CD4-positive, alpha-beta T cell treated with Interleukin-15 for 4 hours (primary cell): ENCODE results near the gene LDLRAP1.

Experiments used
- DNase-seq: peaks from one replicate; pipeline ENCODE4 v3.0.0-alpha.2; 2020; ENCODE audit warnings: low spot score

Gene LDLRAP1

DNA sequence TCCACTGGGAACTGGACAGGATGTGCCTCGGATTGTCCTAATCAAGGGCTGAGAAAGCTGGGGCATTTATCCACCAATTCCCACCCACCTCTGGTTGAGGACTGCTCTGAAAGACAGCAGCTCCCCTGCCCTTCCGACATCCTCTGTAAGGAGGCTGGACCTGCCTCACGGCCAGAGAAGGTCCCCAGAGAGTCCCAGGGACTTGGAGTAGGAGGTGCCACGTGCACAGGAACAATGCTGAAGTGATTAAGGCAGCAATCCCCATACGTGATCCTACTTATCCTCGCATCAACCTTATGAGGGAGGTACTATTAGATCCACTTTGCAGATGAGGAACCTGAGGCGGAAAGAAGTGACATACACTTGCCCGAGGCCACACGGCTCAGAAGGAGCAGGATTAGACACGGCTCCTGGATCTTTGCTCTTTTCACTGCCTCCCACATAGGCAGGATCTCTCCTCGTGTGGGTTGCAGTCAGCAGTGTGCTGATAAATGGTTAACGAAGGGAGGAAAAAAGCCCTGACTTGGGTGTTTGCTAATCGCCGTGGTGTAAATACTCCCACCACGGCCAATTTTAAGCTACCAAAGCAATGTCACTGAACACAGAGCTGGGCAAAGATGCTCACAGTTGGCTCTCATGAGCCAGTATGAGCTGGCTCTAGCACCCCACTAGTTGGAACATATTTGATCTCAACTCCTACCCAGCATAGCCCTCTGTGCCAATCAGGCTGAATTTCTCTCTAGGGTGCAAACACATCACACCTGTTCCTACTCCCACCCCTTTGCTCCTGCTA, 18.6 kb upstream of the LDLRAP1 start:
- DNase-seq, result no peak

DNA sequence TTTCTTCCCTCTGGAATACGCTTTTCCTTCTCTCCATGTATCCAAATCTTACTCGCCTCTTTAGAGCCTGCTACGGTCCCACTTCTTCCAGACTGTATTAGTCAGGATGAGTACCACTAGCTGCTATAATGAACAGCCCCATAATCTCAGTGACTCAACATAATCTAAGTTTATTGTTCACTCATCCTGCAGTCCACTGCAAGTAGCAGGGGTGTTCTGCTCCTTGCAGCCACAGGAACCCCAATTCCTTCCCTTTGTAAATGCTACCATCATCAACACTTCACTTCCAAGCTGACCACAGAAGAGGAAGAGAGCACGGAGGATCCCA, 18.1 kb upstream of the LDLRAP1 start:
- DNase-seq, result no peak

DNA sequence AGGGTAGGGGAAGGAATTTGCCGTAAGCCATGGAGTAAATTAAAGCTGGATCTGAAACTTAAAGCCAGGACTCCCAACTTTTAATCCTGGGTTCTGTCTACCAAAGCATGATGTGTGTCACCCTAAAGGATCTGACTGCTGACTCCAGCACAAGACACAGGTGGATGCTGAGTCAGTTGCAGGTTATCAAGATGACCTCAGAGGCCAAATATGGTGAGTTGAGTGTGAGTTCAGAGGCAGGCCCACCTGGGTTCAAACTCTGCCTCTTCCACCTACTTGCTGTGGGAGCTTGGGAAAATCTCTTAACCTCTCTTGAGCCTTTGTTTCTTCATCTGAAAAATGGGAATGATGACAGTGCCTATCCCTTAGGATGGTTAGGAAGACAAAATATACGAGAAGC, 16.7 kb upstream of the LDLRAP1 start:
- DNase-seq, result no peak

DNA sequence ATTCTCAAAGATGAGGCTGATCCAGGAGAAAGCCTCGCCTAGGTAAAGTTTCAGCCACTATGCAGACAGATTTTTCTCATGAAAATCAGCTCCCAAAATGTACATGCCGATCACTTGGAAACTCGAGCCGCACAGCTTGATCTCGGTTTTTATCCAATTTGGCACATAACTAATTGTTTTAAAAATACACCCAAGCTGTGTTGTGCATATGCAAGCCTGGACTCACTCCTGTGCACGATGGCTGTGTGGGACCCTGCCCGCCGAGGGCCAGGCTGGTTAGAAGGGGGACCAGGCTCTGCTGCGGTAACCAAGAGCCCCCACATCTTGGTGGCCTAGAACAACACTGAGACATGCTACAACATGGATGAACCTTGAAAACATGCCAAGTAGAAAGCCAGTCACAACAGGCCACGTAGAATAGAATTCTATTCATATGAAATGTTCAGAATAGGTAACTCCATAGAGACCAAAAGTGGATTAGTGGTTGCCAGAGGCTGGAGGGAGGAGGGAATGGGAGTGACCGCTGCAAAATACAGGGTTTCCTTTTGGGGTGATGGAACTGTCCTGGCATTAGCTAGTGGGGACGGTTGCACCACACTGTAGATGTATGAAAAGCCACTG, 16.1 kb upstream of the LDLRAP1 start:
- DNase-seq, result no peak

DNA sequence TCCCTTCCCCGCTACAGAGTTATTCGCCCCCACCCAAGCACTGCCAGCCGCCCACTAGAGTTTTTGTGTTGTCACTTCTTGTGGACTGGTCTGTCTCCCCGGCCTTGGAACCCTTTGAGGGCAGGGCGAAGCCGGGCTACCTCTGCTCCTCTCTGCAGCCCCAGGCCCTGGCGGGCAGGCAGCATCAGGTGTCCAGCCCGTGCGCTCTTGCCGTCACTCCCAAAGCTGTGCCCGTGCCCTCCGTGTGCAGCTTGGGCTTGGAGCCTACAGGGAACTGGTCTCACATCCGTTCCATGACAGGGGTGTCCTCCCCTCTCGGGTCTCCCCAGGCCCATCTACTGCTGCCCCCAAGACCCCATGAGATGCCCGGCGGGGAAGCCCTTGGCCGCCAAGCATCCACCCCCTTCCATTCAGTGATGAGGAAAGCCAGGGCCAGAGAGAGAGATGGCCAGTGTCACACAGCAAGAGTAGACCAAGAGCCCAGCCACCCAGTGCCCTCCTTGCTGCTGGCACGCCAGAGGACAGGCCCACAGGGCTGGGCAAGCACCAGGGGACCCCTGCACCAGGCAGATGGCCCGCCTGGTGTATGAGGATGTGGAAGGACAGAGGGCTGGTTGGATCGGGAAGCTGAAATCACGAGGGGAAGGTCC, 15.3 kb upstream of the LDLRAP1 start:
- no peak for DNase-seq

- DNase-seq, result no peak
Measured at GRCh38 chr1:25528881-25529517, 14.4 kb upstream of the LDLRAP1 start.

GRCh38 chr1:25529518-25530185, 13.8 kb upstream of the LDLRAP1 start:
- no peak for DNase-seq

GRCh38 chr1:25530186-25531081, 13.0 kb upstream of the LDLRAP1 start:
- no peak for DNase-seq

DNA sequence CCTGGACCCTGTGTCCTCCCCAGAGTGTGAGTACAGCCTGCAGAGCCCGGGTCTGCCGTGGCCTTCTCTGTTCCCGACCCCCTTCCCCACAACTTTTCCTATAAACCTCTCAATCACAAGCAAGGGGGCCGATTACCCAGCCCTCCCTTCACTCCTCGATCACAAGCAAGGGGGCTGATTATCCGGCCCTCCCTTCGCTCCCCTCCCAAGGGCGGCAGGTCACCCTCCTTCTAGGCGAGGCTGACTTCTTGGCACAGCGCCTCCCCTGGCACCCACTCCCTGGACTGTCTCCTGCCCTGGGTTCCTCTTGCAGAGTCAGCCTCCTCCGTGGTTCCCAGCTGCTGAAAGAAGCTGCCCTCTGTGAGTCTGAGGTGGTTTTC, 12.3 kb upstream of the LDLRAP1 start:
- no peak for DNase-seq

GRCh38 chr1:25532970-25533369, 10.4 kb upstream of the LDLRAP1 start:
- no peak for DNase-seq

DNA sequence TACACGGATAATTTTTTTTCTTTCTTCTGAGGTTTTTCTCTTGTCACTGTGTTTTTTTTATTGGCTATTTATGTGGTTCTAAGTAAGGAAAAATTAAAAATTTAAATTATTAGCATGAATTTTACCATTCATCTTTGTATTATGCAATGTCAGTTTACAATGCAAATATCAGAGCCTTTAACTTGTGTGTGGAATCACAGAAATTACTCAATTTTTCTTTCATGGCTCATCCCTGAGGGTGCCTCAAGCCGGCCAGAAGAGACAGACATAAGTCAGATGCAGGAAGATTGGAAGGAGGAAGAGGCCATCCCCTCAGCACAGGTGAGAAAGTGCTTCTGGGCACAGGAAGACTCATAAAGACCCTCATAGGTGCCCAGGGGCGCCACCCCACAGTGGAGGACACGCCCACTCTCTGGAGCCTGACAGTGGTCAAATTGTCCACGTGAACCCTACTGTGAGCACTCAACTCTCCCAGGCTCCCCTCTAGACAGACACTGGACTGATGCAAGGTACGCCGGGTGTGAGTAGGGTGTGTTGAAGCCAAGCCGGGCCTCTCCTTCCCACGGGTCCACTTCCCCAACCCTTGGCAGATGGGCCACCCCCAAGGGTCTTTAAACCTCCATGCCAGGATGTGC, 9.5 kb upstream of the LDLRAP1 start:
- DNase-seq, result no peak

DNA sequence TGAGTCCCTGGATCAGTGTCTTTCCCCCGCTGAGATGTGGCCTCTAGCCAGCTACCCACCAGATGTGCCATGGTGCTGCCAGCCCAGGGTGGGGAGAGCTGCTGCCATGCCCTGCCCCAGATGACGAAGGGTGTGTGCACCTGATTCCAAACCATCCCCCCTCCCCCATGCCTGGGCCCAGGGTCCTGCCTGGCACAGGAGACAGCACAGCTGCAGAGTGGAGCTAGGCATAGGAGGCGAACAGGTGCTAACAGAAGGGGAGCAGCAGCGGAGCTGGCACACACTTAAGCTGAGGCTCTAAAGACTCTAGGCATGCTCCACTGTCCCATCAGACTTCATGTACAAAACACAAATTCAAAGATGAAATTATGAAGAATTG, 9.0 kb upstream of the LDLRAP1 start:
- DNase-seq, result no peak

- DNase-seq, result no peak
Measured at GRCh38 chr1:25536124-25536523, 7.3 kb upstream of the LDLRAP1 start.

- no peak for DNase-seq
Measured at GRCh38 chr1:25537153-25537831, 6.1 kb upstream of the LDLRAP1 start.

DNA sequence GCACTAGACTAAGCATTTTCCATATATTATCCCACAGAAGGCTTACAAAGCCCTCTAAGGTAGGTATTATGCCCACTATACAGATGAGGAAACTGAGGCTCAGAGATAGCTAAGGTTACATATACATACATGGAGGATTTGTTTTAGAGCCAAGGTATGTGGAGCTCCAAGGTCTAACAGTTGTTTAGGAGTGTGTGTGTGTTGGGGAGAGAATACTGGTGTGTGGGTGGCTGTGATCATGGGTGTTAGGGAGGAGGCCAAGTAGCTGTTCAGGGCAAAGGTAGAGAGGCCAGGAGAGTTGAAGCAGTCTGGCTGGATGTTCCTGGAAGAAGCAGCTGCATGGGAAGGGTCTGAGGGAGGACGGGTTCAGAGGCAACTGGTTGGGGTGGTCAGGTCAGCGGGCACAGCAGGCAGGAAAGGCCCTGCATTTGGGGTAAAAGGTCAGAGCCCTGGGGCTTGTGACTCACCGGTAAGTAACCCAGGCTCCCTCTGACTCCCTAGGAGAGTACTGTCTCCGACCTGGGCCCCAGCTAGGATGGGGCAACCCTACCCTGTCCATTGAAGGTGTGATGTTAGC, 5.1 kb upstream of the LDLRAP1 start:
- DNase-seq, result no peak

DNA sequence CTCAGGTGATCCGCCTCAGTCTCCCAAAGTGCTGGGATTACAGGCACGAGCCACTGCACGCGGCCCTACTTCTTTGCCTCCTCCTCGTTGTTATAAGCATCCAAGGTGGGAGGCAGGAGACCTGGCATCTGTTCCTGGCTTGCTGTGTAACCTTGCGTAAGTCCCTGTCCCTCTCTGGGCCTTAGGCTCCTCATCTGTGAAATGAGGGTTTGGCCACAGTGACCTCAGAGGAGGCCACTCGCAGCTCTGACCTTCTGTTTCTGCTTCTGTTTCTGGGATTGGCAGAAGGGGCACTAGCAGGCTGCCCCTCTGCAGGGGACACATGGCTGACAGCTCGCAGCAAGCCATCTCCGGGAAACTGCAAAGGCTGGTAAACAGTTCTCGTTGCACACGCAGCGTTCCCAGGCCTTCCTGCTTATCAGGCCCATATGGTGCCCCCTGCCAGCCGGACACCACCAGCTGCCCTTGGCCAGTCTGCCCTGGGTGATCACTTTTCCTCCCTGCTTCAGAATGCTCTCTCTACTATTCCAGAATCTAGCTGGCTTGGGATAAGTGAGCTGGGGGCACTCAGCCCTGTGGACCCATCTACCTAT, 2.6 kb upstream of the LDLRAP1 start:
- DNase-seq, result no peak

DNA sequence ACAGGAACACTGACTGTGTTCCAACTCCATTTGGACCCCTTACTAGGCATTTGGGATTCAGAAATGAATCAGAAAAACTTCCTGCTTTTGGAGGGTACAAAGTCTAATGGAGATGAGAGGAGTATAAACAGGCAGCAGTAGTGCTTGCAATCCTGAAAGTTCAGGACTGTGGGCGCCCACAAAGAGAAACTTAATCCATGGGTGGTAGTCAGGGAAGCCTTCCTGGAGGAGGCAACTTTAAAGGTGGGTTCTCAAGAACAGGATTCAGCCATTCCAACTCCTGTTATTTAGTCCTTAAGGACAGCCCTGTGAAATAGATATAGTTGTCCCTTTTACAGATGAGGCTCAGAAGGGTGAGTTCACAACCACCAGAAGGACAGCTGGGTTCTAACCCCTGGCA, 2.0 kb upstream of the LDLRAP1 start:
- no peak for DNase-seq

- no peak for DNase-seq
Measured at GRCh38 chr1:25541889-25542658, 1.3 kb upstream of the LDLRAP1 start.

GRCh38 chr1:25543005-25543424, 391 bp upstream of the LDLRAP1 start:
- DNase-seq, result no peak
